ENCODE data around the gene HOXD10.

- TF ChIP-seq EZH2 (IDR thresholded peaks at IDR 0.05; ENCODE audit: insufficient read depth, poor library complexity, severe bottlenecking) (no peak), EZH2phosphoT487 (IDR thresholded peaks at IDR 0.05; ENCODE audit: insufficient read depth, low read depth) (no peak)
Measured at GRCh38 chr2:176127774-176128072, 11.1 kb downstream of the HOXD10 start.

Data from GM23248 (cell line).